Fibroblast of skin of back (primary cell): Measurements from ENCODE around the gene EXT2.
A peak's percentile ranks its signal among the peaks of the same experiment; 100 is the strongest.

Experiments used
- DNase-seq: peaks from one replicate; pipeline ENCODE4 v3.0.0-alpha.2; 2013

Gene EXT2

GRCh38 chr11:44134625-44135024 is 39.1 kb downstream of the EXT2 start:
- DNase-seq, result no peak

- peak; percentile 48 for DNase-seq
Observed at GRCh38 chr11:44136176-44136945, 40.9 kb downstream of the EXT2 start.

GRCh38 chr11:44137057-44137456 is 41.6 kb downstream of the EXT2 start:
- no peak for DNase-seq

GRCh38 chr11:44138286-44138685 is 42.8 kb downstream of the EXT2 start:
- DNase-seq, result peak; percentile 46

- no peak for DNase-seq
Observed at GRCh38 chr11:44138980-44139379, 43.5 kb downstream of the EXT2 start.

- DNase-seq, result no peak
Observed at GRCh38 chr11:44139565-44140330, 44.3 kb downstream of the EXT2 start.

GRCh38 chr11:44140372-44140771 is 44.9 kb downstream of the EXT2 start:
- DNase-seq, result no peak

- DNase-seq, result peak; percentile 34
Observed at GRCh38 chr11:44140805-44141204, 45.3 kb downstream of the EXT2 start.

- no peak for DNase-seq
Observed at GRCh38 chr11:44143987-44144909, 48.8 kb downstream of the EXT2 start.

- peak; percentile 29 for DNase-seq
Observed at GRCh38 chr11:44145011-44145775, 49.7 kb downstream of the EXT2 start.

- DNase-seq, result no peak
Observed at GRCh38 chr11:44146931-44147330, 51.5 kb downstream of the EXT2 start.

- no peak for DNase-seq
Observed at GRCh38 chr11:44147751-44148150, 52.3 kb downstream of the EXT2 start.

- no peak for DNase-seq
Observed at GRCh38 chr11:44149651-44150050, 54.2 kb downstream of the EXT2 start.

- no peak for DNase-seq
Observed at GRCh38 chr11:44150401-44150800, 54.9 kb downstream of the EXT2 start.

GRCh38 chr11:44157019-44157418 is 61.5 kb downstream of the EXT2 start:
- no peak for DNase-seq

GRCh38 chr11:44158384-44158783 is 62.9 kb downstream of the EXT2 start:
- no peak for DNase-seq

- no peak for DNase-seq
Observed at GRCh38 chr11:44159848-44160721, 64.6 kb downstream of the EXT2 start.

GRCh38 chr11:44162004-44162403 is 66.5 kb downstream of the EXT2 start:
- no peak for DNase-seq

GRCh38 chr11:44162662-44163061 is 67.2 kb downstream of the EXT2 start:
- no peak for DNase-seq

- no peak for DNase-seq
Observed at GRCh38 chr11:44165432-44165831, 70.0 kb downstream of the EXT2 start.

- DNase-seq, result no peak
Observed at GRCh38 chr11:44167046-44167445, 71.6 kb downstream of the EXT2 start.
